WERI-Rb-1 (cell line): Measurements from ENCODE around the gene KCND3.

Experiments used
- DNase-seq: peaks from one replicate; pipeline ENCODE4 v3.0.0-alpha.2; 2020
- H3K27ac ChIP-seq: fragments of 250-450 bp; sonication (Bioruptor Pico); 2 replicates; pipeline ENCODE4 v1.5.1; 2020; ENCODE audit warnings: mild to moderate bottlenecking, moderate library complexity
- H3K27me3 ChIP-seq: fragments of 250-450 bp; sonication (Bioruptor Pico); 2 replicates; pipeline ENCODE4 v1.5.1; 2021; ENCODE audit warnings: mild to moderate bottlenecking, low read depth, moderate library complexity; ENCODE audit not compliant: insufficient read depth, severe bottlenecking
- H3K36me3 ChIP-seq: fragments of 250-450 bp; sonication (Bioruptor Pico); 2 replicates; pipeline ENCODE4 v1.5.1; 2020; ENCODE audit warnings: mild to moderate bottlenecking, moderate library complexity
- H3K4me3 ChIP-seq: 2 replicates; pipeline ENCODE4 v1.5.1; 2011; ENCODE audit warnings: low read depth, mild to moderate bottlenecking, control low read depth, low read length
- H3K9me3 ChIP-seq: fragments of 250-450 bp; sonication (Bioruptor Pico); 2 replicates; pipeline ENCODE4 v1.5.1; 2021; ENCODE audit warnings: mild to moderate bottlenecking, moderate library complexity; ENCODE audit not compliant: severe bottlenecking
- TF ChIP-seq, protein P1 (sequence below): IDR thresholded peaks from 2 replicates; pipeline ENCODE4 v1.5.1; 2011; ENCODE audit warnings: low read depth, mild to moderate bottlenecking, control low read depth, inconsistent platforms, low read length

KCND3 gene

DNA sequence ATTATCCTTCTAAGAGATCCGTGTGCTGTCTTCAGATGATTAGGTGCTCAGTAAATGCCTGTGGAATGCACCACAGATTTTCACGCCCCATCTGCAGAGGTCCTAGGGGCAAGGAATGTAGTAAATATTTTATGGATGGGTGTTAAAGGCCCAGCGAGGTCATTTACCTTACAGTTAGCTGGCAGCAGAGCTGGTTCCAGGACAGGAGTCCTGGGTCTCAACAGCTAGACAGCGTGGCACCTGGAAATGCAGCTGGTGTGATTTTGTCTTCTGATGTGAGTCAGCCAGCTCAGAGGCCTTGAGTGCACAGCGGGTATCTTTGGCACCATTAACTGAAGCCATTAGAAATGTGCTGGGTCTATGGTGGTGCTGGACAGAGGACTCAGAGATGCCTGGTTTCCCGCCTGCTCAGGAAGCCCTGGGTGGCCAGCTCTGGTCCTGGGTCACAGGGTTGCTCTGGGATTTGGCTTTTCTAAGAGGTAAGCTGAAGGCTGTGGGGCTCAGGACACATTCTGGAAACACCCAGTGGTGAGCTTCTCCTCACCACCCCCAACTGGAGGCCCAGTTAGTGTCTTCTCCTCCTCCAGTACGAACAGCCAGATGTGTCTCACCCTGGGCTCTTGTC lies 168.2 kb downstream of the KCND3 start:
- DNase-seq, result no peak
- no peaks in the 10 kb centered on the region for H3K27me3 ChIP-seq
- no peak overlapping the region for H3K27ac ChIP-seq
- no peaks in the 10 kb centered on the region for H3K9me3 ChIP-seq
- no peak overlapping the region for H3K4me3 ChIP-seq
- no peaks in the 10 kb centered on the region for H3K36me3 ChIP-seq
- TF ChIP-seq, protein P1, sequence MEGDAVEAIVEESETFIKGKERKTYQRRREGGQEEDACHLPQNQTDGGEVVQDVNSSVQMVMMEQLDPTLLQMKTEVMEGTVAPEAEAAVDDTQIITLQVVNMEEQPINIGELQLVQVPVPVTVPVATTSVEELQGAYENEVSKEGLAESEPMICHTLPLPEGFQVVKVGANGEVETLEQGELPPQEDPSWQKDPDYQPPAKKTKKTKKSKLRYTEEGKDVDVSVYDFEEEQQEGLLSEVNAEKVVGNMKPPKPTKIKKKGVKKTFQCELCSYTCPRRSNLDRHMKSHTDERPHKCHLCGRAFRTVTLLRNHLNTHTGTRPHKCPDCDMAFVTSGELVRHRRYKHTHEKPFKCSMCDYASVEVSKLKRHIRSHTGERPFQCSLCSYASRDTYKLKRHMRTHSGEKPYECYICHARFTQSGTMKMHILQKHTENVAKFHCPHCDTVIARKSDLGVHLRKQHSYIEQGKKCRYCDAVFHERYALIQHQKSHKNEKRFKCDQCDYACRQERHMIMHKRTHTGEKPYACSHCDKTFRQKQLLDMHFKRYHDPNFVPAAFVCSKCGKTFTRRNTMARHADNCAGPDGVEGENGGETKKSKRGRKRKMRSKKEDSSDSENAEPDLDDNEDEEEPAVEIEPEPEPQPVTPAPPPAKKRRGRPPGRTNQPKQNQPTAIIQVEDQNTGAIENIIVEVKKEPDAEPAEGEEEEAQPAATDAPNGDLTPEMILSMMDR, result no peak

GRCh38 chr1:111819566-111820263 lies 169.8 kb downstream of the KCND3 start:
- H3K27ac ChIP-seq, result no peak overlapping the region
- DNase-seq, result no peak
- H3K36me3 ChIP-seq, result no peaks in the 10 kb centered on the region
- no peaks in the 10 kb centered on the region for H3K9me3 ChIP-seq
- no peaks in the 10 kb centered on the region for H3K27me3 ChIP-seq
- TF ChIP-seq, protein P1, result no peak
- H3K4me3 ChIP-seq, result no peak overlapping the region

DNA sequence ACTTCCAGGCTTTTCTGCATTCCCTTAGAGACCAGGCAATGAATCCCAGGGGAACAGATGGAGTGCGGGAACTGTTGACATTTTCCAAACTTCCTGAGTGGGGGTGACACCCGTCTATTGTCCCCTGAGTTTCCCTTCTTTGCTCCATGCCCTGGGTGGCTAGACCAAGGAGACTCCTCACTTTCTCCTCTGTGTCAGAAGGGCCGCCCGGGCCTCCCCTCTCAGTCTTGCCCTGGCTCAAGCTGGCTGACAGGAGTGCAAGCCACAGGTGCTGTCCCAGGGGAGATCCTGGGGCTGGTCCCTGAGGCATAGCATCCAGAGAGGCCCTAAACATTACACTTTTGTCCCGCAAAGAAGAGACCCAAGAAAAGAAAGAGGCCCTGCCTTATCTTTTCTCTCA lies 170.9 kb downstream of the KCND3 start:
- Histone ChIP-seq H3K27me3 (no peaks in the 10 kb centered on the region), H3K27ac (no peak overlapping the region), H3K36me3 (no peaks in the 10 kb centered on the region), H3K9me3 (no peaks in the 10 kb centered on the region), H3K4me3 (no peak overlapping the region)
- DNase-seq, result no peak
- TF ChIP-seq, protein P1, result no peak

- no peaks in the 10 kb centered on the region for H3K36me3 ChIP-seq
- no peak overlapping the region for H3K27ac ChIP-seq
- DNase-seq, result no peak
- H3K4me3 ChIP-seq, result no peak overlapping the region
- H3K9me3 ChIP-seq, result no peaks in the 10 kb centered on the region
- TF ChIP-seq, protein P1, result no peak
- H3K27me3 ChIP-seq, result no peaks in the 10 kb centered on the region
Observed at GRCh38 chr1:111818081-111818480, 171.4 kb downstream of the KCND3 start.

DNA sequence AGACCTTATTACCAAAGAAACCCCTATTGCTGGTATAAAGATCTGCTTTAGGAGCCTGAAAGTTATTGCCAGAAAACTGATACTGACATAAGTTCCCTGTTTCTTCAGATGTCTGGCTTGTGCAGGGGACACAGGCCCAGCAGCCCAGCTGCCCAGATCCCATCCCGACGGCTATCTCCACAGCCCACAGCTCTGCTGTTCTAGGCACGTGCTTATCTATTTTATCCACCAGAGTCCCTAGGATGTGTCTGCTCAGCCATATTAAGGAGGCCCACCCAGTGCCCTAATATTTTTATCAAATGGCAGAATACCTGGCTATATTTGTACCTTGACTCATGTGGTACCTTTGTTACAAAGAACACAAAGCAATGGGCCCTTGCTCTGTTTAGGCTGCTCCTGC lies 174.8 kb downstream of the KCND3 start:
- H3K27me3 ChIP-seq, result no peaks in the 10 kb centered on the region
- no peaks in the 10 kb centered on the region for H3K36me3 ChIP-seq

More for the DNA sequence above, 174.8 kb downstream of the KCND3 start:
- Histone ChIP-seq H3K27ac (no peak overlapping the region), H3K9me3 (no peaks in the 10 kb centered on the region), H3K4me3 (no peak overlapping the region)
- TF ChIP-seq, protein P1, result no peak
- no peak for DNase-seq
